Duodenal mucosa (tissue), 2 donors: ENCODE results near the gene SRSF1.

Source experiments
- H3K27ac ChIP-seq: one replicate; pipeline ENCODE4 v1.7.0; 2013; ENCODE audit warnings: low read depth, low read length
- H3K27me3 ChIP-seq, 2 donors: one replicate each; pipeline ENCODE4 v1.7.0; 2013; ENCODE audit warnings: low read length in 2 of 2, control low read depth in 1 of 2; ENCODE audit not compliant: insufficient read depth in 2 of 2, control insufficient read depth in 1 of 2
- H3K36me3 ChIP-seq, 2 donors: one replicate each; pipeline ENCODE4 v1.7.0; 2013; ENCODE audit warnings: low read length in 2 of 2, control low read depth in 1 of 2; ENCODE audit not compliant: insufficient read depth in 2 of 2, control insufficient read depth in 1 of 2
- H3K4me1 ChIP-seq, 2 donors: one replicate each; pipeline ENCODE4 v1.7.0; 2013; ENCODE audit warnings: low read length in 2 of 2, control low read depth in 1 of 2; ENCODE audit not compliant: insufficient read depth in 2 of 2, control insufficient read depth in 1 of 2
- H3K4me3 ChIP-seq, 2 donors: one replicate each; pipeline ENCODE4 v1.7.0; 2013; ENCODE audit warnings: low read length in 2 of 2, low read depth in 1 of 2
- H3K9ac ChIP-seq, 2 donors: one replicate each; pipeline ENCODE4 v1.7.0; 2013; ENCODE audit warnings: low read length in 2 of 2, low read depth in 1 of 2
- H3K9me3 ChIP-seq, 2 donors: one replicate each; pipeline ENCODE4 v1.7.0; 2013; ENCODE audit warnings: low read length in 2 of 2, control low read depth in 1 of 2; ENCODE audit not compliant: control insufficient read depth in 1 of 2

The SRSF1 gene

GRCh38 chr17:58002154-58002948 is 4.7 kb downstream of the SRSF1 start:
- H3K27me3 ChIP-seq: no peaks in the 10 kb centered on the region
- H3K27ac ChIP-seq: no peak overlapping the region
- no peak overlapping the region for H3K9ac ChIP-seq
- peaks cover 32 to 51% of the 10 kb centered on the region in 2 donors for H3K36me3 ChIP-seq
- H3K9me3 ChIP-seq: no peaks in the 10 kb centered on the region
- H3K4me3 ChIP-seq: no peak overlapping the region
- H3K4me1 ChIP-seq: peaks cover 27 to 28% of the 10 kb centered on the region in 2 donors

- no peaks in the 10 kb centered on the region for H3K9me3 ChIP-seq
- no peak overlapping the region for H3K27ac ChIP-seq
- H3K27me3 ChIP-seq: no peaks in the 10 kb centered on the region
- H3K9ac ChIP-seq: no peak overlapping the region
- H3K36me3 ChIP-seq: peaks cover 32 to 51% of the 10 kb centered on the region in 2 donors
- H3K4me3 ChIP-seq: no peak overlapping the region
- peaks cover 27 to 28% of the 10 kb centered on the region in 2 donors for H3K4me1 ChIP-seq
These were observed 5.5 kb downstream of the SRSF1 start for GRCh38 chr17:58001461-58002124.

- Histone ChIP-seq H3K4me3 (no peak overlapping the region), H3K27me3 (no peaks in the 10 kb centered on the region), H3K4me1 (peaks cover 19 to 21% of the 10 kb centered on the region in 2 donors), H3K36me3 (peaks cover 19 to 42% of the 10 kb centered on the region in 2 donors), H3K9ac (no peak overlapping the region), H3K9me3 (no peaks in the 10 kb centered on the region), H3K27ac (no peak overlapping the region)
These were observed 7.5 kb downstream of the SRSF1 start for GRCh38 chr17:57999496-58000017.

DNA sequence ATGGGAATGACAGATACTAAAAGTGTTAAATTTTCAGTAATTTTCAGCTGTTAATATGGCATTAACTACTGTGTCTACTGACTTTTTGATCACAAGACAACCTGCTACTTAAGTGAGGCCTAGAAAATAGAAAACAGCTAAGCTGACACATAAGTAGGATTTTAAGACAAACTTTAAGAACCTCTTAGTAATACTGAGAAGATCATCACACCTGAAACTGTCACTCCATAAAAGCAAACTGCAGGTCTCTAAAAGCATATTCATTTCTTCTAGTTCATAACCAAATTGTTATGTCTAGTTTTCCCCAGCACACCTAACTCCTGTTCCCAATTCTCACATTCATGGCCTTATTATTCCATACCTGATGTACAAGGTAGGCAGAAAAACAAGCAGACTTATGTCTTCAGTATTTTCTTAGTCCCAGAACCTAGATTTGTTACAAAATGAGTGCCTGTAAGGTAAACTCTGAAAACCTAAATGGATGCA is 8.0 kb downstream of the SRSF1 start:
- H3K27ac ChIP-seq: no peak overlapping the region
- peaks cover 15 to 37% of the 10 kb centered on the region in 2 donors for H3K36me3 ChIP-seq

DNA sequence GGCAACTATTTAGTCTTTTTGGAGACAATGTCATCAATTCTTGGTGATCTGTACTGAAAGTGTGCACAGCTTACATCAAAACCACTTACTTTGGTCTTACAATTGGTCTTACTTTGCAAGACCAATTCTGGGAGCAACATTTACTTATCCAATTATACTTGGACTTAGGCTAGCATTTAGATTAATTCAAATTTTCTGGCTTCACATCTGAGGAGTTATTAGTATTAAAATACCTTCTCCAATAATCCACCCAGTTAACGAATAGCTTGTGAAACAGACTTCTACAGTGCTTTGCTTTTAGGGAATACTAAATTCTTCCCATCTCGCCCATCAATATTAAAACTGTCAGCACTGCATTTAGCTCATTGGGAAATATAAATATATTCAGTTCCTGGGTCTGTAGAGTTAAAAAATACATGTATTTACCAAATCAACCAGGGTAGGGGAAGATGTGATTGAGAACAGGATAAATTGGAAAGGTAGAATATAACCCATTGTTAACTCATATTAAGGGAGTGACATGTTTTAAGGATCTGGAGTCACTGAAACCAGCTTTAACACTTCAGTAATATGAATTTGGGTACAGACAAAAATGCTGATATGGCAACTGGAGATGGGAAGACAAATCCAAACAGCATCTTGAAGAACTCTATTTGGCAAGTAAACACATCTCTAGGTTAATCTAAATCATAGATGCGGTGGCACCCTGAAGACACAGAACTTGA is 9.8 kb downstream of the SRSF1 start:
- Histone ChIP-seq H3K27me3 (no peaks in the 10 kb centered on the region), H3K9me3 (no peaks in the 10 kb centered on the region), H3K4me1 (peaks cover 21 to 23% of the 10 kb centered on the region in 2 donors), H3K27ac (no peak overlapping the region), H3K9ac (no peak overlapping the region), H3K4me3 (no peak overlapping the region), H3K36me3 (peaks cover 11 to 21% of the 10 kb centered on the region in 2 donors)

More for the DNA sequence above, 8.0 kb downstream of the SRSF1 start:
- Histone ChIP-seq H3K4me1 (peaks cover 19 to 20% of the 10 kb centered on the region in 2 donors), H3K27me3 (no peaks in the 10 kb centered on the region), H3K4me3 (no peak overlapping the region), H3K9me3 (no peaks in the 10 kb centered on the region), H3K9ac (no peak overlapping the region)

GRCh38 chr17:57995076-57995956 is 11.7 kb downstream of the SRSF1 start:
- Histone ChIP-seq H3K9me3 (no peaks in the 10 kb centered on the region), H3K27ac (no peak overlapping the region), H3K27me3 (no peaks in the 10 kb centered on the region), H3K9ac (peak overlapping the region in 1 of 2 donors; percentile 1), H3K4me3 (no peak overlapping the region), H3K36me3 (peaks cover 7 to 10% of the 10 kb centered on the region in 2 donors), H3K4me1 (peaks cover 23 to 26% of the 10 kb centered on the region in 2 donors)

DNA sequence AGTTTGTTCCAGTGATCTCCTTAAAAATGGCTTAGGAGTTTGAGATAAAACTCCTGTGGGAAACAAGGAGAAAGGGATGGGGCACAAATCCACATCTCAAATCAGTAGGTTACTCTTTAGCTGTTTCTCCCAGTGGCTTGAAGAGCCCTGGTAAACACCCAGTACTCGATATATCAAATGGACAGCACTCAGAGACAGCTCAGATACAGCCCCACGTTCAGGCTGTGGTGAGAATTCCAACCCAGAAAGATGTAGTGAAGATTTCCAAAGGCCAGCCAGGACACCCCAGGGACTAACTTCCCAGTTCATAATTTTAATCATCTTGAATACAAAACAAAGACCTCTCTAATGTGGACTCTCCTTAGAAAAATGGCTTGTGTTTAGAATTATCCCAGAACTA is 12.6 kb downstream of the SRSF1 start:
- no peak overlapping the region for H3K9ac ChIP-seq

GRCh38 chr17:57993471-57994365 is 13.3 kb downstream of the SRSF1 start:
- Histone ChIP-seq H3K4me1 (peaks cover 31 to 32% of the 10 kb centered on the region in 2 donors), H3K27me3 (no peaks in the 10 kb centered on the region), H3K9me3 (no peaks in the 10 kb centered on the region), H3K36me3 (peaks cover 0 to 6% of the 10 kb centered on the region in 2 donors), H3K9ac (peak overlapping the region in 1 of 2 donors; percentile 35), H3K4me3 (no peak overlapping the region), H3K27ac (no peak overlapping the region)

More for the DNA sequence above, 12.6 kb downstream of the SRSF1 start:
- no peak overlapping the region for H3K27ac ChIP-seq
- H3K4me1 ChIP-seq: peaks cover 25 to 26% of the 10 kb centered on the region in 2 donors
- peaks cover 5 to 6% of the 10 kb centered on the region in 2 donors for H3K36me3 ChIP-seq
- no peaks in the 10 kb centered on the region for H3K27me3 ChIP-seq
- no peak overlapping the region for H3K4me3 ChIP-seq
- H3K9me3 ChIP-seq: no peaks in the 10 kb centered on the region
